Measurements from ENCODE around the gene TGM4.

GRCh38 chr3:44929782-44930181 is 55.4 kb downstream of the TGM4 start:
- TF ChIP-seq CTCF (IDR thresholded peaks at IDR 0.05) = no peak
- no peak for TF ChIP-seq POLR2A (IDR thresholded peaks at IDR 0.05; ENCODE audit: low read depth)
- no peak for TF ChIP-seq POLR2AphosphoS5 (IDR thresholded peaks at IDR 0.05)

Measured in esophagus muscularis mucosa (tissue), 3 donors.